CD14-positive monocyte (primary cell): Measurements from ENCODE around the gene CLN6. TPM values are rescaled to one million over a fixed set of nuclear protein-coding genes. Genes with fewer than 3 reads are reported as not detected.

Experiments
- DNase-seq, 3 donors: peaks; one replicate each; pipeline ENCODE4 v3.0.0-alpha.2; 2011 to 2022
- H2AFZ ChIP-seq: 2 replicates; pipeline ENCODE4 v1.6.0; 2012; ENCODE audit warnings: mild to moderate bottlenecking, low read depth, low read length, inconsistent platforms; ENCODE audit not compliant: insufficient read depth, poor library complexity, severe bottlenecking
- H3K27ac ChIP-seq, 2 donors: 1 replicate in 1 of 2; 2 replicates in 1 of 2; pipeline ENCODE4 v1.5.1; 2012 to 2013; ENCODE audit warnings: low read length in 2 of 2, control low read depth in 1 of 2, inconsistent platforms in 1 of 2, low read depth in 1 of 2, mild to moderate bottlenecking in 1 of 2
- H3K27me3 ChIP-seq, 2 donors: one replicate each; pipeline versions ENCODE4 v1.6.0 to v1.6.1; 2011 to 2013; ENCODE audit warnings: low read length in 2 of 2; ENCODE audit not compliant: control insufficient read depth in 2 of 2, insufficient read depth in 2 of 2
- H3K36me3 ChIP-seq, 2 donors: replicated peaks in 1 of 2; 1 replicate in 1 of 2; 2 replicates in 1 of 2; pipeline versions ENCODE4 v1.5.1 to v1.6.1; 2012 to 2013; ENCODE audit warnings: low read length in 2 of 2, control low read depth in 1 of 2, inconsistent platforms in 1 of 2, mild to moderate bottlenecking in 1 of 2; ENCODE audit not compliant: insufficient read depth in 2 of 2, control insufficient read depth in 1 of 2
- H3K4me1 ChIP-seq, 2 donors: 1 replicate in 1 of 2; 2 replicates in 1 of 2; pipeline versions ENCODE4 v1.5.1 to v1.6.1; 2012 to 2013; ENCODE audit warnings: low read length in 2 of 2, control low read depth in 1 of 2, inconsistent platforms in 1 of 2, mild to moderate bottlenecking in 1 of 2, moderate library complexity in 1 of 2; ENCODE audit not compliant: insufficient read depth in 2 of 2, control insufficient read depth in 1 of 2
- H3K4me2 ChIP-seq: replicated peaks from 2 replicates; pipeline ENCODE3; 2012; ENCODE audit warnings: low read length, moderate library complexity, mild to moderate bottlenecking; ENCODE audit not compliant: poor library complexity, severe bottlenecking; ENCODE audit errors: extremely low read depth
- H3K4me3 ChIP-seq, 3 experiments: fragments of 200-600 bp in 1 of 3; sonication (generic) in 1 of 3; replicated peaks in 1 of 3; 1 replicate in 2 of 3; 2 replicates in 1 of 3; pipeline ENCODE4 v1.5.1; 2011 to 2013; ENCODE audit warnings: low read length in 3 of 3, mild to moderate bottlenecking in 3 of 3, control low read depth in 2 of 3, low read depth in 2 of 3, inconsistent platforms in 1 of 3, moderate library complexity in 1 of 3
- H3K79me2 ChIP-seq: 2 replicates; pipeline ENCODE4 v1.6.0; 2012; ENCODE audit warnings: mild to moderate bottlenecking, control low read depth, inconsistent platforms, low read length, moderate library complexity; ENCODE audit not compliant: insufficient read depth
- H3K9ac ChIP-seq: 2 replicates; pipeline ENCODE4 v1.6.0; 2017; ENCODE audit warnings: low read length, mild to moderate bottlenecking; ENCODE audit not compliant: insufficient read depth, poor library complexity, severe bottlenecking
- H3K9me3 ChIP-seq, 2 donors: replicated peaks in 1 of 2; 1 replicate in 1 of 2; 2 replicates in 1 of 2; pipeline versions ENCODE4 v1.5.1 to v1.6.1; 2012 to 2013; ENCODE audit warnings: low read length in 2 of 2, control low read depth in 1 of 2; ENCODE audit not compliant: control insufficient read depth in 1 of 2, insufficient read depth in 1 of 2
- H4K20me1 ChIP-seq: 2 replicates; pipeline ENCODE4 v1.6.0; 2012; ENCODE audit warnings: mild to moderate bottlenecking, low read length, control low read depth, moderate library complexity; ENCODE audit not compliant: insufficient read depth
- H3K27ac Mint-ChIP-seq, 7 donors: one replicate each; pipeline ENCODE4 v1.8.0; 2020; ENCODE audit warnings: mild to moderate bottlenecking in 7 of 7, mixed read lengths in 7 of 7, moderate library complexity in 6 of 7, inconsistent platforms in 2 of 7
- H3K27me3 Mint-ChIP-seq, 3 donors: one replicate each; pipeline ENCODE4 v1.8.0; 2021 to 2022; ENCODE audit warnings: low read depth in 3 of 3, mild to moderate bottlenecking in 3 of 3, mixed read lengths in 3 of 3, moderate library complexity in 3 of 3, inconsistent platforms in 1 of 3
- H3K36me3 Mint-ChIP-seq, 2 donors: one replicate each; pipeline ENCODE4 v1.8.0; 2020; ENCODE audit warnings: mixed read lengths in 2 of 2, inconsistent platforms in 1 of 2, mild to moderate bottlenecking in 1 of 2
- H3K4me1 Mint-ChIP-seq: one replicate; pipeline ENCODE4 v1.8.0; 2020; ENCODE audit warnings: mild to moderate bottlenecking, mixed read lengths
- H3K4me3 Mint-ChIP-seq, 2 donors: one replicate each; pipeline ENCODE4 v1.8.0; 2020; ENCODE audit warnings: mild to moderate bottlenecking in 2 of 2, mixed read lengths in 2 of 2, moderate library complexity in 1 of 2
- H3K9me3 Mint-ChIP-seq, 7 donors: one replicate each; pipeline ENCODE4 v1.8.0; 2020 to 2022; ENCODE audit warnings: mixed read lengths in 7 of 7, mild to moderate bottlenecking in 6 of 7, moderate library complexity in 6 of 7, inconsistent platforms in 2 of 7
- CTCF ChIP-seq: fragments of 200-600 bp; IDR thresholded peaks from one replicate; pipeline ENCODE4 v1.8.0; 2022; ENCODE audit warnings: antibody characterized with exemption, mild to moderate bottlenecking
- WGBS: methylation state at CpG from one replicate; pipeline ENCODE4 v1.1.5; 2013; ENCODE audit warnings: missing lambda C conversion rate; ENCODE audit not compliant: insufficient coverage; 5-methylcytosine and 5-hydroxymethylcytosine counted together
- intact Hi-C, 2 donors: fragments of 100-400 bp; cut with micrococcal nuclease; formaldehyde crosslinking; loops; one replicate each; pipeline versions ENCODE4 v1.15.0 to v1.15.1; 2023
- polyA plus RNA-seq, 3 donors: library from polyadenylated mRNA; depleted of rRNA in 1 of 3; unstranded in 2 of 3; stranded (reverse) in 1 of 3; fragments of 300-500 nt in 2 of 3; fragments of >200 nt in 1 of 3; fragmentation: Illumina TruSeq in 2 of 3; gene quantifications; 1 replicate in 2 of 3; 2 replicates in 1 of 3; pipeline ENCODE4 v1.2.3, GENCODE V29; 2012 to 2021

Gene CLN6
- polyA plus RNA-seq, 3 donors = 3.4 to 37.6 (median 4.2) TPM

GRCh38 chr15:68183616-68184315, 45.8 kb downstream of the CLN6 start:
- Histone ChIP-seq H3K36me3 (peaks cover 94 to 97% of the 10 kb centered on the region in 2 donors), H4K20me1 (peaks cover 83% of the 10 kb centered on the region), H3K9ac (no peak overlapping the region), H3K79me2 (peaks cover 4% of the 10 kb centered on the region), H3K4me1 (peaks cover 0 to 12% of the 10 kb centered on the region in 2 donors), H3K9me3 (no peaks in the 10 kb centered on the region), H3K27me3 (no peaks in the 10 kb centered on the region), H3K4me2 (no peak overlapping the region), H3K4me3 (no peak overlapping the region), H3K27ac (peak overlapping the region in 1 of 2 donors; percentile 61), H2AFZ (no peak overlapping the region)
- no peak for TF ChIP-seq CTCF
- H3K27me3 Mint-ChIP-seq = no peaks in the 10 kb centered on the region
- intact Hi-C loops = no loop called here
- H3K36me3 Mint-ChIP-seq = peaks cover 70 to 84% of the 10 kb centered on the region in 2 donors
- H3K27ac Mint-ChIP-seq = peak overlapping the region in 2 of 7 donors; percentile 64 to 79
- no CpG with 5 or more reads among the region's 5 CpGs for WGBS
- H3K4me3 Mint-ChIP-seq = no peak overlapping the region
- peaks cover 16% of the 10 kb centered on the region for H3K4me1 Mint-ChIP-seq
- H3K9me3 Mint-ChIP-seq = no peaks in the 10 kb centered on the region
- no peak for DNase-seq

GRCh38 chr15:68177742-68178141, 51.8 kb downstream of the CLN6 start:
- Mint-ChIP-seq H3K27me3 (no peaks in the 10 kb centered on the region), H3K27ac (peak overlapping the region in 2 of 7 donors; percentile 12 to 32), H3K36me3 (peaks cover 55 to 69% of the 10 kb centered on the region in 2 donors), H3K4me1 (no peaks in the 10 kb centered on the region), H3K9me3 (no peaks in the 10 kb centered on the region), H3K4me3 (no peak overlapping the region)
- H3K4me2 ChIP-seq = no peak overlapping the region
- peaks cover 75 to 95% of the 10 kb centered on the region in 2 donors for H3K36me3 ChIP-seq
- H3K4me3 ChIP-seq = no peak overlapping the region
- H3K4me1 ChIP-seq = no peaks in the 10 kb centered on the region
- no peaks in the 10 kb centered on the region for H3K27me3 ChIP-seq
- H2AFZ ChIP-seq = no peak overlapping the region
- peaks cover 16% of the 10 kb centered on the region for H3K79me2 ChIP-seq
- no peaks in the 10 kb centered on the region for H3K9me3 ChIP-seq
- H4K20me1 ChIP-seq = peaks cover 82% of the 10 kb centered on the region
- no peak overlapping the region for H3K9ac ChIP-seq
- DNase-seq = no peak
- intact Hi-C loops = no loop called here
- H3K27ac ChIP-seq = peak overlapping the region in 1 of 2 donors; percentile 18
- TF ChIP-seq CTCF = no peak
